SK-N-SH (cell line): ENCODE data around the gene SLC2A5. TPM values are rescaled to one million over a fixed set of nuclear protein-coding genes. Genes with fewer than 3 reads are reported as not detected.
A peak's percentile ranks its signal among the peaks of the same experiment; 100 is the strongest.
"Not testable (repeated sequence)": the region's sequence is repeated elsewhere in the genome, so short reads cannot be mapped to it uniquely, and the experiment has no call there.

ENCODE experiments used
- CTCF ChIA-PET: fragments of 300-600, 350-600 bp; formaldehyde crosslinking; extraction: SDS; loops from one replicate; lab custom pipeline; 2021; lab: Yijun Ruan, JAX
- POLR2A ChIA-PET: fragments of 350-600 bp; sonication (Branson Sonifier 250); formaldehyde crosslinking; extraction: SDS; loops from one replicate; lab custom pipeline; 2020; ENCODE audit warnings: antibody characterized with exemption, inconsistent platforms; lab: Yijun Ruan, JAX
- DNase-seq: peaks from one replicate; pipeline ENCODE4 v3.0.0; 2012
- H2AFZ ChIP-seq: fragments of 200-600 bp; sonication (generic); 2 replicates; pipeline ENCODE4 v1.8.1; 2016; ENCODE audit warnings: antibody characterized with exemption, mild to moderate bottlenecking, low read depth
- H3F3A ChIP-seq: fragments of 200-600 bp; sonication (generic); replicated peaks from 2 replicates; pipeline ENCODE3; 2016; ENCODE audit warnings: antibody characterized with exemption, mild to moderate bottlenecking; ENCODE audit not compliant: insufficient read depth
- H3K27ac ChIP-seq, 2 experiments: fragments of 200-500 bp in 1 of 2; fragments of 200-600 bp in 1 of 2; sonication (Bioruptor generic) in 1 of 2; sonication (generic), shearing (Covaris generic) in 1 of 2; 2 replicates each; pipeline versions ENCODE4 v1.5.1 to v1.6.1; 2014 to 2016; ENCODE audit warnings: low read depth in 2 of 2, inconsistent platforms in 1 of 2, low read length in 1 of 2, mild to moderate bottlenecking in 1 of 2, mixed read lengths in 1 of 2
- H3K27me3 ChIP-seq: fragments of 200-600 bp; sonication (generic), shearing (Covaris generic); 2 replicates; pipeline ENCODE4 v1.6.1; 2016; ENCODE audit warnings: mixed run types; ENCODE audit not compliant: insufficient read depth
- H3K36me3 ChIP-seq, 2 experiments: fragments of 200-500 bp in 1 of 2; fragments of 200-600 bp in 1 of 2; sonication (Bioruptor generic) in 1 of 2; sonication (generic) in 1 of 2; replicated peaks in 1 of 2; 2 replicates each; pipeline versions ENCODE3 to v1.5.1; 2014 to 2016; ENCODE audit warnings: low read length in 1 of 2, mild to moderate bottlenecking in 1 of 2; ENCODE audit not compliant: insufficient read depth in 2 of 2, control insufficient read depth in 1 of 2
- H3K4me1 ChIP-seq, 2 experiments: fragments of 200-500 bp in 1 of 2; fragments of 200-600 bp in 1 of 2; sonication (Bioruptor generic) in 1 of 2; sonication (generic), shearing (Covaris generic) in 1 of 2; 2 replicates each; pipeline versions ENCODE4 v1.5.1 to v1.6.1; 2014 to 2016; ENCODE audit warnings: low read depth in 1 of 2, low read length in 1 of 2, mixed run types in 1 of 2; ENCODE audit not compliant: insufficient read depth in 2 of 2, control insufficient read depth in 1 of 2
- H3K4me2 ChIP-seq: fragments of 200-600 bp; sonication (generic), shearing (Covaris generic); 2 replicates; pipeline ENCODE4 v1.6.1; 2017; ENCODE audit warnings: mixed run types
- H3K4me3 ChIP-seq, 2 experiments: fragments of 200-500 bp in 1 of 2; fragments of 200-600 bp in 1 of 2; sonication (Bioruptor generic) in 1 of 2; sonication (generic), shearing (Covaris generic) in 1 of 2; 2 replicates each; pipeline versions ENCODE4 v1.5.1 to v1.8.1; 2014 to 2016; ENCODE audit warnings: low read depth in 2 of 2, inconsistent platforms in 1 of 2, low read length in 1 of 2, mild to moderate bottlenecking in 1 of 2, mixed read lengths in 1 of 2, moderate library complexity in 1 of 2
- H3K79me2 ChIP-seq: fragments of 200-600 bp; sonication (generic); 2 replicates; pipeline ENCODE4 v1.8.1; 2017; ENCODE audit warnings: mild to moderate bottlenecking; ENCODE audit not compliant: insufficient read depth
- H3K9ac ChIP-seq: fragments of 200-600 bp; sonication (generic); 2 replicates; pipeline ENCODE4 v1.6.1; 2017; ENCODE audit warnings: mixed run types
- H3K9me2 ChIP-seq: fragments of 200-600 bp; sonication (generic); 2 replicates; pipeline ENCODE4 v1.6.1; 2017; ENCODE audit warnings: mixed run types
- H3K9me3 ChIP-seq: fragments of 200-600 bp; sonication (generic); 2 replicates; pipeline ENCODE4 v1.6.1; 2017; ENCODE audit warnings: mixed run types, mild to moderate bottlenecking, moderate library complexity
- H4K20me1 ChIP-seq: fragments of 200-600 bp; sonication (generic); 2 replicates; pipeline ENCODE4 v1.6.1; 2017; ENCODE audit warnings: mild to moderate bottlenecking, mixed run types; ENCODE audit not compliant: insufficient read depth
- CHD2 ChIP-seq: fragments of 150-350 bp; IDR thresholded peaks from 2 replicates; pipeline ENCODE4 v1.6.1; 2018; ENCODE audit warnings: low read length; ENCODE audit not compliant: partially characterized antibody
- CTCF ChIP-seq: fragments of 200-600 bp; sonication (generic); IDR thresholded peaks from 2 replicates; pipeline ENCODE4 v1.6.1; 2017; ENCODE audit warnings: antibody characterized with exemption, mild to moderate bottlenecking, moderate library complexity
- FOSL2 ChIP-seq: IDR thresholded peaks from 2 replicates; pipeline ENCODE4 v1.4.0; 2012; ENCODE audit warnings: low read depth, mild to moderate bottlenecking, moderate library complexity, borderline replicate concordance
- FOXM1 ChIP-seq: IDR thresholded peaks from 2 replicates; pipeline ENCODE4 v1.4.0; 2012; ENCODE audit warnings: low read depth, mild to moderate bottlenecking
- GATA2 ChIP-seq: sonication (generic); formaldehyde crosslinking; IDR thresholded peaks from 2 replicates; pipeline ENCODE4 v1.5.0; 2020; ENCODE audit warnings: mild to moderate bottlenecking, missing genetic modification reagents
- NFIC ChIP-seq: IDR thresholded peaks from 2 replicates; pipeline ENCODE4 v1.4.0; 2012; ENCODE audit warnings: borderline replicate concordance
- RFX5 ChIP-seq: IDR thresholded peaks from 2 replicates; pipeline ENCODE4 v1.6.1; 2012; ENCODE audit warnings: mild to moderate bottlenecking, improper control_type of control experiment, low read length
- SIN3A ChIP-seq: IDR thresholded peaks from 2 replicates; pipeline ENCODE4 v1.6.1; 2012; ENCODE audit warnings: low read depth, mild to moderate bottlenecking, low read length, moderate library complexity, borderline replicate concordance
- TCF12 ChIP-seq: IDR thresholded peaks from 2 replicates; pipeline ENCODE4 v1.4.0; 2012
- YY1 ChIP-seq: IDR thresholded peaks from 2 replicates; pipeline ENCODE4 v1.4.0; 2012; ENCODE audit warnings: low read depth, mild to moderate bottlenecking
- WGBS: methylation state at CpG from one replicate; pipeline ENCODE4 v1.1.6; 2017; ENCODE audit warnings: low lambda C conversion rate; 5-methylcytosine and 5-hydroxymethylcytosine counted together
- polyA plus RNA-seq, 3 experiments: library from polyadenylated mRNA; depleted of rRNA; stranded (reverse); fragments of >200 nt; gene quantifications; 2 replicates each; pipeline ENCODE4 v1.2.3, GENCODE V29; 2012
- TF ChIP-seq, protein P1 (sequence below): IDR thresholded peaks from 2 replicates; pipeline ENCODE4 v1.4.0; 2012; ENCODE audit warnings: low read depth

SLC2A5 gene
- polyA plus RNA-seq, 1 of the 3 experiments (the other 2 are of a cell fraction): 0.02 TPM

- CTCF ChIA-PET, H3F3A ChIP-seq, H3K27ac ChIP-seq, H3K4me1 ChIP-seq, H2AFZ ChIP-seq, H3K36me3 ChIP-seq, H3K9me2 ChIP-seq, H3K4me2 ChIP-seq, H3K9ac ChIP-seq, DNase-seq, H3K9me3 ChIP-seq, H3K4me3 ChIP-seq, POLR2A ChIA-PET, H4K20me1 ChIP-seq, H3K79me2 ChIP-seq, H3K27me3 ChIP-seq: not testable (repeated sequence)
- 80% methylated on average over 9 of the region's 13 CpGs for WGBS
Observed at GRCh38 chr1:8993962-8994675, 75.3 kb downstream of the SLC2A5 start.

DNA sequence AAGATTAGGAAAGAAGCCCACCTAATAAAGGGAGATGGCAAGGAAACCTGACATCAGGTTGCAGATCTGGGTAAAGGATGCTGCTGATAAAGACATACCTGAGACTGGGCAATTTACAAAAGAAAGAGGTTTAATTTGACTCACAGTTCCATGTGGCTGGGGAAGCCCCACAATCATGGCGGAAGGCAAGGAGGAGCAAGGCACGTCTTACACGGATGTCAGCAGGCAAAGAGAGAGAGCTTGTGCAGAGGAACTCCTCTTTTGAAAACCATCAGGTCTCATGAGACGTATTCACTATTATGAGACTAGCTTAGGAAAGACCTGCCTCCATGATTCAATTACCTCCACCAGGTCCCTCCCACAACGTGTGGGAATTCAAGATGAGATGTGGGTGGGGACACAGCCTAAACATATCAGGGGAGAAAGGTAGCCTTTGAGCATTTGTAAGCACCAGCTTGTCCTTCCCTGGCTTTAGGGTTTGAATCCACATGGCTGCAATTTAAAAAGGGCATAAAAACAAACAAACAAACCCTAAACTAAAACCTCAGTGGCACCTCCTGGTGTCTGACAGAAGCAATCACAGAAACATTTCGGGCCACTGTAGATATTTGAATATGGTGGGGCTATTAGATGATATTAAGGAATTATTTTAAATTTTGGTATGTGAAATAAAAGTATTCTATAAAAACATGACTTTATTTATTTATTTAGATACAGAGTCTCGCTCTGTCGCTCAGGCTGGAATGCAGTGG is 76.3 kb downstream of the SLC2A5 start:
- Histone ChIP-seq H3F3A (no peaks in the 10 kb centered on the region), H3K79me2 (no peaks in the 10 kb centered on the region), H4K20me1 (no peaks in the 10 kb centered on the region), H3K27me3 (no peaks in the 10 kb centered on the region), H3K4me2 (no peak overlapping the region), H3K9me2 (no peaks in the 10 kb centered on the region), H3K4me3 (no peak overlapping the region), H3K4me1 (no peaks in the 10 kb centered on the region; a peak in 1 of 4 replicates), H2AFZ (no peak overlapping the region), H3K9me3 (no peaks in the 10 kb centered on the region), H3K27ac (no peak overlapping the region), H3K36me3 (no peaks in the 10 kb centered on the region), H3K9ac (no peak overlapping the region)
- WGBS: 82% methylated on average over 8 of the region's 8 CpGs
- POLR2A ChIA-PET: no interaction called here
- DNase-seq: no peak
- CTCF ChIA-PET: interaction anchor here (1.7 kb wide), 1 partner anchor 123 kb away, joined by 3 read pairs; no protein-coding TSS in a partner anchor
- TF ChIP-seq CTCF (peak; percentile 35; the same call in 1 of the 2 replicates), RFX5 (no peak), CHD2 (no peak), YY1 (no peak), NFIC (no peak)

GRCh38 chr1:8989821-8990220 is 79.6 kb downstream of the SLC2A5 start:
- TF ChIP-seq RFX5 (no peak), FOXM1 (no peak), TCF12 (no peak), GATA2 (CRISPR knock-in tag) (peak; percentile 21; the same call in 1 of the 2 replicates), FOSL2 (no peak), SIN3A (no peak), YY1 (no peak)
- TF ChIP-seq, protein P1, sequence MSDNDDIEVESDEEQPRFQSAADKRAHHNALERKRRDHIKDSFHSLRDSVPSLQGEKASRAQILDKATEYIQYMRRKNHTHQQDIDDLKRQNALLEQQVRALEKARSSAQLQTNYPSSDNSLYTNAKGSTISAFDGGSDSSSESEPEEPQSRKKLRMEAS: no peak
- H3K27me3 ChIP-seq: no peaks in the 10 kb centered on the region
- DNase-seq: no peak
- no peaks in the 10 kb centered on the region for H3K9me2 ChIP-seq
- no peaks in the 10 kb centered on the region for H3K79me2 ChIP-seq
- H2AFZ ChIP-seq: no peak overlapping the region
- no peaks in the 10 kb centered on the region for H3K36me3 ChIP-seq
- H3K9me3 ChIP-seq: no peaks in the 10 kb centered on the region
- H3K27ac ChIP-seq: no peak overlapping the region
- POLR2A ChIA-PET: interaction anchor here (0.8 kb wide), 1 partner anchor 129 kb away, joined by 3 read pairs; no protein-coding TSS in a partner anchor
- H3K4me2 ChIP-seq: no peak overlapping the region
- H3K4me3 ChIP-seq: no peak overlapping the region
- H3K9ac ChIP-seq: no peak overlapping the region
- H4K20me1 ChIP-seq: no peaks in the 10 kb centered on the region
- H3F3A ChIP-seq: peaks cover 15% of the 10 kb centered on the region
- no peaks in the 10 kb centered on the region; a peak in 1 of 4 replicates for H3K4me1 ChIP-seq
- CTCF ChIA-PET: interaction anchor here (0.5 to 7.5 kb wide), 15 partner anchors 15 to 835 kb away, joined by 3 to 82 read pairs (median 3); no protein-coding TSS in a partner anchor
- 57% methylated on average over 3 of the region's 4 CpGs for WGBS
